Measurements from ENCODE around the gene TMEM125. TPM values are rescaled to one million over a fixed set of nuclear protein-coding genes. Genes with fewer than 3 reads are reported as not detected.

Gene TMEM125
- total and polyA plus RNA-seq, 2 experiments from 2014 or later: 28.7 to 43.1 TPM

- Histone ChIP-seq H3K27ac (no peak overlapping the region), H3K4me1 (ENCODE audit: insufficient read depth) (peaks cover 17% of the 10 kb centered on the region), H3K4me3 (no peak overlapping the region), H4K20me1 (ENCODE audit: insufficient read depth, poor library complexity, severe bottlenecking) (no peaks in the 10 kb centered on the region), H3K79me2 (no peaks in the 10 kb centered on the region), H3K9me2 (replicated peaks; ENCODE audit: insufficient read depth) (no peaks in the 10 kb centered on the region), H2AFZ (no peak overlapping the region), H3K36me3 (replicated peaks; ENCODE audit: insufficient read depth, low read depth) (no peaks in the 10 kb centered on the region), H3K9me3 (ENCODE audit: low read depth) (no peaks in the 10 kb centered on the region), H3K4me2 (no peak overlapping the region), H3K27me3 (no peaks in the 10 kb centered on the region)
- TF ChIP-seq EZH2phosphoT487 (IDR thresholded peaks at IDR 0.05; ENCODE audit: low read depth, severe bottlenecking, unreplicated experiment) (no peak), EZH2 (IDR thresholded peaks at IDR 0.05; ENCODE audit: borderline replicate concordance) (no peak), CTCF (IDR thresholded peaks at IDR 0.05; ENCODE audit: poor library complexity) (no peak)
- WGBS (ENCODE audit: low lambda C conversion rate, missing lambda C conversion rate): 81% methylated on average over 8 of the region's 8 CpGs
- DNase-seq (ENCODE audit: low spot score): no peak
Measured at GRCh38 chr1:43304314-43304681, 34.5 kb downstream of the TMEM125 start.

GRCh38 chr1:43304771-43305300, 35.1 kb downstream of the TMEM125 start:
- WGBS (ENCODE audit: low lambda C conversion rate, missing lambda C conversion rate): 98% methylated on average over 39 of the region's 46 CpGs
- no peaks in the 10 kb centered on the region for H4K20me1 ChIP-seq (ENCODE audit: insufficient read depth, poor library complexity, severe bottlenecking)
- H3K79me2 ChIP-seq: no peaks in the 10 kb centered on the region
- no peak overlapping the region for H2AFZ ChIP-seq
- no peak overlapping the region for H3K4me3 ChIP-seq
- no peak for DNase-seq (ENCODE audit: low spot score)
- H3K36me3 ChIP-seq (replicated peaks; ENCODE audit: insufficient read depth, low read depth): no peaks in the 10 kb centered on the region
- TF ChIP-seq CTCF (IDR thresholded peaks at IDR 0.05; ENCODE audit: poor library complexity) (no peak), EZH2phosphoT487 (IDR thresholded peaks at IDR 0.05; ENCODE audit: low read depth, severe bottlenecking, unreplicated experiment) (no peak), EZH2 (IDR thresholded peaks at IDR 0.05; ENCODE audit: borderline replicate concordance) (no peak)
- no peak overlapping the region for H3K27ac ChIP-seq
- H3K4me2 ChIP-seq: no peak overlapping the region
- no peaks in the 10 kb centered on the region for H3K27me3 ChIP-seq
- H3K9me2 ChIP-seq (replicated peaks; ENCODE audit: insufficient read depth): no peaks in the 10 kb centered on the region
- H3K4me1 ChIP-seq (ENCODE audit: insufficient read depth): peaks cover 17% of the 10 kb centered on the region
- H3K9me3 ChIP-seq (ENCODE audit: low read depth): no peaks in the 10 kb centered on the region

GRCh38 chr1:43305461-43305860, 35.7 kb downstream of the TMEM125 start:
- no peaks in the 10 kb centered on the region for H3K27me3 ChIP-seq
- H4K20me1 ChIP-seq (ENCODE audit: insufficient read depth, poor library complexity, severe bottlenecking): no peaks in the 10 kb centered on the region
- no peak for DNase-seq (ENCODE audit: low spot score)
- no peak for TF ChIP-seq CTCF (IDR thresholded peaks at IDR 0.05; ENCODE audit: poor library complexity)
- TF ChIP-seq EZH2phosphoT487 (IDR thresholded peaks at IDR 0.05; ENCODE audit: low read depth, severe bottlenecking, unreplicated experiment): no peak
- no peak for TF ChIP-seq EZH2 (IDR thresholded peaks at IDR 0.05; ENCODE audit: borderline replicate concordance)
- no peak overlapping the region for H3K4me2 ChIP-seq
- H2AFZ ChIP-seq: no peak overlapping the region
- H3K4me3 ChIP-seq: no peak overlapping the region
- H3K4me1 ChIP-seq (ENCODE audit: insufficient read depth): peaks cover 17% of the 10 kb centered on the region
- no peaks in the 10 kb centered on the region for H3K36me3 ChIP-seq (replicated peaks; ENCODE audit: insufficient read depth, low read depth)
- no peaks in the 10 kb centered on the region for H3K9me2 ChIP-seq (replicated peaks; ENCODE audit: insufficient read depth)
- 96% methylated on average over 3 of the region's 3 CpGs for WGBS (ENCODE audit: low lambda C conversion rate, missing lambda C conversion rate)
- H3K79me2 ChIP-seq: no peaks in the 10 kb centered on the region
- H3K9me3 ChIP-seq (ENCODE audit: low read depth): no peaks in the 10 kb centered on the region
- no peak overlapping the region for H3K27ac ChIP-seq

Data from hepatocyte (in vitro differentiated cells).